AML-193 (cell line): ENCODE data around the gene ANKRD13B.

Experiments
- DNase-seq, 2 experiments: peaks; one replicate each; lab custom pipeline; 2025; lab: John Stamatoyannopoulos, UW

Gene ANKRD13B

GRCh38 chr17:29568331-29569244, 24.3 kb upstream of the ANKRD13B start, which contains the start of gene TP53I13:
Gene TP53I13, plus strand, starts transcription at chr17:29568701. Its CDS starts 58 bp downstream, at chr17:29568759.
- DNase-seq = peak; percentile 81 to 84

GRCh38 chr17:29569245-29569950, 23.5 kb upstream of the ANKRD13B start:
- no peak for DNase-seq

- no peak for DNase-seq
Observed at GRCh38 chr17:29570521-29570920, 22.4 kb upstream of the ANKRD13B start.

- DNase-seq = no peak
Observed at GRCh38 chr17:29571486-29571882, 21.4 kb upstream of the ANKRD13B start.

GRCh38 chr17:29571883-29572681, 20.9 kb upstream of the ANKRD13B start:
- no peak for DNase-seq

GRCh38 chr17:29572691-29573557, 20.0 kb upstream of the ANKRD13B start:
- no peak for DNase-seq

- no peak for DNase-seq
Observed at GRCh38 chr17:29573558-29573869, 19.4 kb upstream of the ANKRD13B start.

GRCh38 chr17:29573871-29574731, 18.8 kb upstream of the ANKRD13B start:
- no peak for DNase-seq

GRCh38 chr17:29574732-29575510, 18.0 kb upstream of the ANKRD13B start:
- DNase-seq = no peak

- DNase-seq = no peak
Observed at GRCh38 chr17:29575511-29576213, 17.3 kb upstream of the ANKRD13B start.

GRCh38 chr17:29576214-29577000, 16.5 kb upstream of the ANKRD13B start:
- no peak for DNase-seq

GRCh38 chr17:29577001-29577370, 15.9 kb upstream of the ANKRD13B start:
- DNase-seq = no peak

- no peak for DNase-seq
Observed at GRCh38 chr17:29577385-29578211, 15.3 kb upstream of the ANKRD13B start.

GRCh38 chr17:29578626-29579485, 14.1 kb upstream of the ANKRD13B start:
- DNase-seq = no peak

- DNase-seq = peak; percentile 85 to 86
Observed at GRCh38 chr17:29579866-29580771, 12.8 kb upstream of the ANKRD13B start.
